ENCODE results near the gene ARHGAP15. TPM values are rescaled to one million over a fixed set of nuclear protein-coding genes. Genes with fewer than 3 reads are reported as not detected.

ARHGAP15 gene
- total RNA-seq, 1 experiment from 2014 or later = 0.42 TPM

DNA sequence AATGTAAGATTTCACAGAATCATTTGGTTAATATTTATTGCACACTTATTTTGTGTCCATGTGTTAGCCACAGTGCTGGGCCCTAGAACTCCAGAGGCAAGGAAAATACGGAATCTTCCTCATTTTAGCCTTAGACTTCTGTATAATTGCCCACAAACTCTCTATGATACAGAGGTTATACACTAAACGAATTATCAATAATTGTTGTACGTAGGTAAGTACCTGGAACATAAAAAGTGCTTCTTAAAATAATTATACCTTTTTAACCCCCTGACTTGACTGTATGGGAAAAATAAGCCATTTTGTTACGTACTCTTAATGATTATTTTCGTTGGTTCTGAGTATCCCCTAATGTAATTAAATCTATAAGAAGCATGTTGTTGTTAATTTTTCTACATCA is 119.4 kb downstream of the ARHGAP15 start:
- intact Hi-C loops (cut with micrococcal nuclease) = no loop called here
- H3K27me3 ChIP-seq (ENCODE audit: insufficient read depth, low read length) = peaks cover 44% of the 10 kb centered on the region; the same call in 1 of the 2 replicates
- no peak overlapping the region for H3K4me3 ChIP-seq (replicated peaks in 1 of 2; ENCODE audit: low read depth in 1 of 2, low read length in 2 of 2)
- POLR2A ChIA-PET = no interaction called here
- no peaks in the 10 kb centered on the region for H3K79me2 ChIP-seq (ENCODE audit: insufficient read depth, low read length)
- H4K20me1 ChIP-seq (ENCODE audit: insufficient read depth) = no peaks in the 10 kb centered on the region
- no peaks in the 10 kb centered on the region for H3K9me2 ChIP-seq (ENCODE audit: insufficient read depth)
- TF ChIP-seq EGR1 (IDR thresholded peaks at IDR 0.05; ENCODE audit: low read depth) = no peak
- TF ChIP-seq FOSL1 (IDR thresholded peaks at IDR 0.05; ENCODE audit: low read depth) = no peak
- no peak for TF ChIP-seq TCF7L2 (IDR thresholded peaks at IDR 0.05; ENCODE audit: borderline replicate concordance, extremely low read depth, insufficient read depth, insufficient read length)
- TF ChIP-seq CBX3 (IDR thresholded peaks at IDR 0.05; ENCODE audit: low read depth) = no peak
- TF ChIP-seq POLR2A (IDR thresholded peaks at IDR 0.05; ENCODE audit: borderline replicate concordance, extremely low read depth, insufficient read depth, insufficient read length) = no peak
- TF ChIP-seq, protein P1, sequence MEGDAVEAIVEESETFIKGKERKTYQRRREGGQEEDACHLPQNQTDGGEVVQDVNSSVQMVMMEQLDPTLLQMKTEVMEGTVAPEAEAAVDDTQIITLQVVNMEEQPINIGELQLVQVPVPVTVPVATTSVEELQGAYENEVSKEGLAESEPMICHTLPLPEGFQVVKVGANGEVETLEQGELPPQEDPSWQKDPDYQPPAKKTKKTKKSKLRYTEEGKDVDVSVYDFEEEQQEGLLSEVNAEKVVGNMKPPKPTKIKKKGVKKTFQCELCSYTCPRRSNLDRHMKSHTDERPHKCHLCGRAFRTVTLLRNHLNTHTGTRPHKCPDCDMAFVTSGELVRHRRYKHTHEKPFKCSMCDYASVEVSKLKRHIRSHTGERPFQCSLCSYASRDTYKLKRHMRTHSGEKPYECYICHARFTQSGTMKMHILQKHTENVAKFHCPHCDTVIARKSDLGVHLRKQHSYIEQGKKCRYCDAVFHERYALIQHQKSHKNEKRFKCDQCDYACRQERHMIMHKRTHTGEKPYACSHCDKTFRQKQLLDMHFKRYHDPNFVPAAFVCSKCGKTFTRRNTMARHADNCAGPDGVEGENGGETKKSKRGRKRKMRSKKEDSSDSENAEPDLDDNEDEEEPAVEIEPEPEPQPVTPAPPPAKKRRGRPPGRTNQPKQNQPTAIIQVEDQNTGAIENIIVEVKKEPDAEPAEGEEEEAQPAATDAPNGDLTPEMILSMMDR (IDR thresholded peaks at IDR 0.05 in 2 of 3, conservative IDR thresholded peaks at IDR 0.05 in 1 of 3; ENCODE audit: borderline replicate concordance in 1 of 3, insufficient read depth in 1 of 3, low read depth in 2 of 3, low read length in 2 of 3) = no peak
- no peak for TF ChIP-seq SP1 (IDR thresholded peaks at IDR 0.05; ENCODE audit: low read depth)
- no peak for TF ChIP-seq EZH2 (IDR thresholded peaks at IDR 0.05)
- TF ChIP-seq ZNF274 (IDR thresholded peaks at IDR 0.05; ENCODE audit: low read depth, low read length) = no peak
- TF ChIP-seq, protein P2, sequence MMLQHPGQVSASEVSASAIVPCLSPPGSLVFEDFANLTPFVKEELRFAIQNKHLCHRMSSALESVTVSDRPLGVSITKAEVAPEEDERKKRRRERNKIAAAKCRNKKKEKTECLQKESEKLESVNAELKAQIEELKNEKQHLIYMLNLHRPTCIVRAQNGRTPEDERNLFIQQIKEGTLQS (IDR thresholded peaks at IDR 0.05) = no peak
- TF ChIP-seq, protein P3, sequence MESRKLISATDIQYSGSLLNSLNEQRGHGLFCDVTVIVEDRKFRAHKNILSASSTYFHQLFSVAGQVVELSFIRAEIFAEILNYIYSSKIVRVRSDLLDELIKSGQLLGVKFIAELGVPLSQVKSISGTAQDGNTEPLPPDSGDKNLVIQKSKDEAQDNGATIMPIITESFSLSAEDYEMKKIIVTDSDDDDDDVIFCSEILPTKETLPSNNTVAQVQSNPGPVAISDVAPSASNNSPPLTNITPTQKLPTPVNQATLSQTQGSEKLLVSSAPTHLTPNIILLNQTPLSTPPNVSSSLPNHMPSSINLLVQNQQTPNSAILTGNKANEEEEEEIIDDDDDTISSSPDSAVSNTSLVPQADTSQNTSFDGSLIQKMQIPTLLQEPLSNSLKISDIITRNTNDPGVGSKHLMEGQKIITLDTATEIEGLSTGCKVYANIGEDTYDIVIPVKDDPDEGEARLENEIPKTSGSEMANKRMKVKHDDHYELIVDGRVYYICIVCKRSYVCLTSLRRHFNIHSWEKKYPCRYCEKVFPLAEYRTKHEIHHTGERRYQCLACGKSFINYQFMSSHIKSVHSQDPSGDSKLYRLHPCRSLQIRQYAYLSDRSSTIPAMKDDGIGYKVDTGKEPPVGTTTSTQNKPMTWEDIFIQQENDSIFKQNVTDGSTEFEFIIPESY (IDR thresholded peaks at IDR 0.05; ENCODE audit: extremely low read depth, insufficient replicate concordance, low read length) = no peak
- TF ChIP-seq SIN3A (IDR thresholded peaks at IDR 0.05; ENCODE audit: low read depth) = no peak
- TF ChIP-seq JUND (IDR thresholded peaks at IDR 0.05) = no peak
- TF ChIP-seq, protein P4, sequence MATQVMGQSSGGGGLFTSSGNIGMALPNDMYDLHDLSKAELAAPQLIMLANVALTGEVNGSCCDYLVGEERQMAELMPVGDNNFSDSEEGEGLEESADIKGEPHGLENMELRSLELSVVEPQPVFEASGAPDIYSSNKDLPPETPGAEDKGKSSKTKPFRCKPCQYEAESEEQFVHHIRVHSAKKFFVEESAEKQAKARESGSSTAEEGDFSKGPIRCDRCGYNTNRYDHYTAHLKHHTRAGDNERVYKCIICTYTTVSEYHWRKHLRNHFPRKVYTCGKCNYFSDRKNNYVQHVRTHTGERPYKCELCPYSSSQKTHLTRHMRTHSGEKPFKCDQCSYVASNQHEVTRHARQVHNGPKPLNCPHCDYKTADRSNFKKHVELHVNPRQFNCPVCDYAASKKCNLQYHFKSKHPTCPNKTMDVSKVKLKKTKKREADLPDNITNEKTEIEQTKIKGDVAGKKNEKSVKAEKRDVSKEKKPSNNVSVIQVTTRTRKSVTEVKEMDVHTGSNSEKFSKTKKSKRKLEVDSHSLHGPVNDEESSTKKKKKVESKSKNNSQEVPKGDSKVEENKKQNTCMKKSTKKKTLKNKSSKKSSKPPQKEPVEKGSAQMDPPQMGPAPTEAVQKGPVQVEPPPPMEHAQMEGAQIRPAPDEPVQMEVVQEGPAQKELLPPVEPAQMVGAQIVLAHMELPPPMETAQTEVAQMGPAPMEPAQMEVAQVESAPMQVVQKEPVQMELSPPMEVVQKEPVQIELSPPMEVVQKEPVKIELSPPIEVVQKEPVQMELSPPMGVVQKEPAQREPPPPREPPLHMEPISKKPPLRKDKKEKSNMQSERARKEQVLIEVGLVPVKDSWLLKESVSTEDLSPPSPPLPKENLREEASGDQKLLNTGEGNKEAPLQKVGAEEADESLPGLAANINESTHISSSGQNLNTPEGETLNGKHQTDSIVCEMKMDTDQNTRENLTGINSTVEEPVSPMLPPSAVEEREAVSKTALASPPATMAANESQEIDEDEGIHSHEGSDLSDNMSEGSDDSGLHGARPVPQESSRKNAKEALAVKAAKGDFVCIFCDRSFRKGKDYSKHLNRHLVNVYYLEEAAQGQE (IDR thresholded peaks at IDR 0.05; ENCODE audit: low read depth) = no peak
- no peak for TF ChIP-seq CEBPB (IDR thresholded peaks at IDR 0.05; ENCODE audit: low read depth)
- TF ChIP-seq RAD21 (IDR thresholded peaks at IDR 0.05; ENCODE audit: low read depth) = no peak
- TF ChIP-seq ELF1 (IDR thresholded peaks at IDR 0.05; ENCODE audit: borderline replicate concordance, low read depth) = no peak
- TF ChIP-seq, protein P5, sequence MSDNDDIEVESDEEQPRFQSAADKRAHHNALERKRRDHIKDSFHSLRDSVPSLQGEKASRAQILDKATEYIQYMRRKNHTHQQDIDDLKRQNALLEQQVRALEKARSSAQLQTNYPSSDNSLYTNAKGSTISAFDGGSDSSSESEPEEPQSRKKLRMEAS (IDR thresholded peaks at IDR 0.05) = no peak
- no peak for TF ChIP-seq ZFX (IDR thresholded peaks at IDR 0.05)
- no peaks in the 10 kb centered on the region for H3K9me3 ChIP-seq (ENCODE audit: control insufficient read depth in 1 of 2, insufficient read depth in 1 of 2, low read depth in 1 of 2, low read length in 2 of 2)
- CTCF ChIA-PET = interaction anchor here (1.5 kb wide), 1 partner anchor 36 kb away, joined by 4 read pairs; no protein-coding TSS in a partner anchor
- no peak overlapping the region for H3K4me2 ChIP-seq (ENCODE audit: low read length)
- H3K9ac ChIP-seq (ENCODE audit: low read length) = no peak overlapping the region
- H3K36me3 ChIP-seq (ENCODE audit: control insufficient read depth in 1 of 2, insufficient read depth in 2 of 2, low read length in 2 of 2) = no peaks in the 10 kb centered on the region
- H3K4me1 ChIP-seq (ENCODE audit: control insufficient read depth in 1 of 2, insufficient read depth in 2 of 2, low read length in 2 of 2) = no peaks in the 10 kb centered on the region
- no peak overlapping the region for H2AFZ ChIP-seq (ENCODE audit: low read depth, low read length, poor library complexity, severe bottlenecking)
- no peak overlapping the region for H3K27ac ChIP-seq (ENCODE audit: low read depth, low read length)
- no TSS peak for BruUV-seq (replicated peaks)
- no peak for DNase-seq (ENCODE audit: low read depth, low spot score)
- RAD21 ChIA-PET (ENCODE audit: low non-redundant PET in 1 of 2, low total read pairs in 2 of 2, uncharacterized antibody in 2 of 2, unreplicated experiment in 2 of 2) = no interaction called here
- no peak for ATAC-seq
